22Rv1 (cell line): ENCODE data around the gene CAPS2.

ENCODE experiments used
- CTCF ChIP-seq: fragments of 450-650 bp; IDR thresholded peaks from 2 replicates; pipeline ENCODE4 v1.5.1; 2017; ENCODE audit warnings: mild to moderate bottlenecking
- ZFX ChIP-seq: fragments of 450-650 bp; IDR thresholded peaks from 2 replicates; pipeline ENCODE4 v1.6.1; 2017; ENCODE audit warnings: antibody characterized with exemption, borderline replicate concordance

GRCh38 chr12:75269209-75269608, 60.9 kb downstream of the CAPS2 start:
- TF ChIP-seq CTCF (no peak), ZFX (no peak)
